Keratinocyte (primary cell): ENCODE measurements around the gene DLG2. TPM values are rescaled to one million over a fixed set of nuclear protein-coding genes. Genes with fewer than 3 reads are reported as not detected.
A peak's percentile ranks its signal among the peaks of the same experiment; 100 is the strongest.

Source experiments
- DNase-seq: peaks from one replicate; pipeline ENCODE4 v3.0.0-alpha.2; 2011; ENCODE audit warnings: low read depth, missing footprints, low spot score
- FAIRE-seq: peaks from 2 replicates; lab custom pipeline; 2011; peaks lifted over from hg19 to GRCh38; lab: Jason Lieb, UNC
- H2AFZ ChIP-seq: 2 replicates; pipeline ENCODE4 v1.6.0; 2012; ENCODE audit warnings: low read length, control low read depth, inconsistent platforms; ENCODE audit not compliant: control insufficient read depth
- H3K27ac ChIP-seq: 2 replicates; pipeline ENCODE4 v1.5.1; 2011; ENCODE audit warnings: low read length; ENCODE audit not compliant: control insufficient read depth, insufficient read depth
- H3K27me3 ChIP-seq: 3 replicates; pipeline ENCODE4 v1.6.0; 2011; ENCODE audit warnings: low read length; ENCODE audit not compliant: control insufficient read depth, insufficient read depth; ENCODE audit errors: extremely low read depth
- H3K36me3 ChIP-seq, 2 experiments: 2 replicates in 1 of 2; 3 replicates in 1 of 2; pipeline ENCODE4 v1.5.1; 2011; ENCODE audit warnings: low read length in 2 of 2, mild to moderate bottlenecking in 1 of 2; ENCODE audit not compliant: control insufficient read depth in 2 of 2, insufficient read depth in 2 of 2; ENCODE audit errors: extremely low read depth in 1 of 2
- H3K4me1 ChIP-seq: 3 replicates; pipeline ENCODE4 v1.5.1; 2011; ENCODE audit warnings: low read length; ENCODE audit not compliant: control insufficient read depth, insufficient read depth; ENCODE audit errors: extremely low read depth
- H3K4me2 ChIP-seq: 3 replicates; pipeline ENCODE4 v1.6.0; 2011; ENCODE audit warnings: low read depth, low read length; ENCODE audit not compliant: control insufficient read depth, insufficient read depth; ENCODE audit errors: extremely low read depth
- H3K4me3 ChIP-seq, 3 experiments: fragments of 200-600 bp in 1 of 3; sonication (generic) in 1 of 3; 2 replicates in 2 of 3; 3 replicates in 1 of 3; pipeline ENCODE4 v1.5.1; 2011 to 2016; ENCODE audit warnings: low read length in 3 of 3, mild to moderate bottlenecking in 3 of 3, control low read depth in 2 of 3, inconsistent platforms in 1 of 3, low read depth in 1 of 3, mixed read lengths in 1 of 3, mixed run types in 1 of 3, moderate library complexity in 1 of 3; ENCODE audit not compliant: control insufficient read depth in 2 of 3, insufficient read depth in 2 of 3; ENCODE audit errors: extremely low read depth in 1 of 3
- H3K79me2 ChIP-seq: 2 replicates; pipeline ENCODE4 v1.6.0; 2012; ENCODE audit warnings: low read length; ENCODE audit not compliant: control insufficient read depth, insufficient read depth
- H3K9ac ChIP-seq: 3 replicates; pipeline ENCODE4 v1.6.0; 2011; ENCODE audit warnings: low read length; ENCODE audit not compliant: control insufficient read depth, insufficient read depth; ENCODE audit errors: extremely low read depth
- H3K9me1 ChIP-seq: 3 replicates; pipeline ENCODE4 v1.6.0; 2011; ENCODE audit warnings: low read length; ENCODE audit not compliant: control insufficient read depth, insufficient read depth; ENCODE audit errors: extremely low read depth
- H3K9me3 ChIP-seq: 2 replicates; pipeline ENCODE4 v1.5.1; 2012; ENCODE audit warnings: low read depth, low read length; ENCODE audit not compliant: control insufficient read depth
- H4K20me1 ChIP-seq: 3 replicates; pipeline ENCODE4 v1.6.0; 2011; ENCODE audit warnings: low read length; ENCODE audit not compliant: control insufficient read depth, insufficient read depth; ENCODE audit errors: extremely low read depth
- CTCF ChIP-seq, 3 experiments: IDR thresholded peaks in 1 of 3; conservative IDR thresholded peaks in 1 of 3; optimal IDR thresholded peaks in 1 of 3; 2 replicates in 2 of 3; 3 replicates in 1 of 3; pipeline versions ENCODE3 to v1.5.1; 2011; ENCODE audit warnings: low read length in 3 of 3, mild to moderate bottlenecking in 3 of 3, moderate library complexity in 2 of 3, control low read depth in 1 of 3, inconsistent platforms in 1 of 3; ENCODE audit not compliant: insufficient read depth in 2 of 3; ENCODE audit errors: extremely low read depth in 1 of 3
- EZH2 ChIP-seq: IDR thresholded peaks from one replicate; pipeline ENCODE4 v1.6.1; 2012; ENCODE audit warnings: inconsistent platforms, mild to moderate bottlenecking, low read length, moderate library complexity
- dilution Hi-C: fragments of 300-500 bp; cut with MboI; formaldehyde crosslinking; loops from one replicate; pipeline ENCODE4 v1.7.0; 2020; ENCODE audit warnings: low sequenced_read_pairs; ENCODE audit not compliant: extremely low pct_ligation_motif_present
- polyA plus RNA-seq, 5 experiments: library from polyadenylated mRNA; depleted of rRNA in 3 of 5; stranded (reverse) in 3 of 5; stranded (forward) in 1 of 5; unstranded in 1 of 5; fragments of >200 nt; gene quantifications; 1 replicate in 1 of 5; 2 replicates in 3 of 5; 3 replicates in 1 of 5; pipeline versions ENCODE4 v1.2.1 to v1.2.3, GENCODE V29; 2011 to 2012; ENCODE audit warnings: missing spikeins in 2 of 5, low read depth in 1 of 5, low replicate concordance in 1 of 5

The DLG2 gene
- polyA plus RNA-seq, 1 donor (not counting 4 experiments of a cell fraction or from before 2014, with no cell fraction given): 0.55 TPM

DNA sequence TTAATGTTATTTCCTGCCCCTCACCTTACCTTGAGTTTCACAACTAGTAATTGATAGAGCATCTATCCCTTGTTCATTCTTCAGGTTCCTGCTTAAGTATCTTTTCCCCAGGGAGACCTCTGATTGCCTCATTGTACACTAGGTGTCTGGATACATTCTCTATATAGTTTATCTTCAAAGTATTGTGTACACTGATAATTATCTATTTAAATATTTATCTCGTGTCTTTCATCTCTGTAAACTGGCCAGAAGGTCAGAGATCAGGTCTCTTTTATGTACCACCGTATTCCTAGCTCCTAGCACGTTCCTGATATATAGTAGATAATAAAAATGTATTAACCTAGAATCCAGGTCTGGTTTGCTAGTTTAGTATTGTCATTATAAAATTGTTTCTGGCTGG lies 7.6 kb upstream of the DLG2 start:
- DNase-seq (no peak), FAIRE-seq (no peak)
- Histone ChIP-seq H3K4me1 (peaks cover 6% of the 10 kb centered on the region), H3K27me3 (no peaks in the 10 kb centered on the region), H3K4me3 (no peak overlapping the region), H3K4me2 (no peak overlapping the region), H3K79me2 (peaks cover 22% of the 10 kb centered on the region), H2AFZ (no peak overlapping the region), H3K9me3 (no peaks in the 10 kb centered on the region), H3K9ac (no peak overlapping the region), H4K20me1 (no peaks in the 10 kb centered on the region), H3K36me3 (peaks cover 5 to 8% of the 10 kb centered on the region in 2 experiments), H3K27ac (no peak overlapping the region), H3K9me1 (no peaks in the 10 kb centered on the region)
- no peak for TF ChIP-seq CTCF (optimal IDR thresholded peaks at IDR 0.05 in 1 of 3, IDR thresholded peaks at IDR 0.05 in 1 of 3, conservative IDR thresholded peaks at IDR 0.05 in 1 of 3; ENCODE audit: extremely low read depth in 1 of 3, insufficient read depth in 2 of 3, low read length in 3 of 3)
- TF ChIP-seq EZH2: no peak
- dilution Hi-C loops: no loop called here

DNA sequence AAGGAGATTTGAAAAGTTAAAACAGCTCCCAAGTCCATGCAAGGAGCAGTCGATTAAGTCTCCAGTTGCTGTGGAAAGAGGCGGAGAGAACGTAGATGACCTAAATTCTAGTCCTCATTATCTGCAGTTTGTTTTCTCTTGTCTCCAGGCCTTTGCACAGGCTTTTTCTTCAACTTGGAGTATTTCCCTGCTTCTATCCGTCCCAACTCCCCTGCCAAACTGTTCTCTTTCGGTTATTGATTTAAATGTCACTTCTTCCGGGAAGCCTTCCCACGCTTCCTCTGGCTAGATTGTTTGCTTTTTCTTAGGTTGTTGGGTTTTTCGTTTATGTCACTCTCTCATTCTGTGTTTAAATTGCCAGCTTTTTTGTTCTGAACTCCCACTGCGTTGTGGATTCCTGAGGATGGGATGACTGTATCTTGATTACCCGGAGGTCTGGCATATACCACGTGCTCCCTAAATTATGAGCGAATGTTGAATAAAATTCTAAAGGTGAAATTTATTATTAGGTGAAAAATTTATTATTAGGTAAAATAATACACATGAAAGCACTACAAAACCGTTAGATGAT lies 1.7 kb upstream of the DLG2 start:
- Histone ChIP-seq H3K9ac (peak overlapping the region; percentile 90), H3K9me3 (no peaks in the 10 kb centered on the region), H3K4me2 (peak overlapping the region; percentile 82), H3K9me1 (no peaks in the 10 kb centered on the region), H3K27ac (peak overlapping the region; percentile 94), H3K36me3 (no peaks in the 10 kb centered on the region), H3K4me3 (peak overlapping the region; percentile 55 to 94 (median 93)), H3K79me2 (peaks cover 35% of the 10 kb centered on the region), H3K27me3 (no peaks in the 10 kb centered on the region), H2AFZ (peak overlapping the region; percentile 97), H3K4me1 (peaks cover 20% of the 10 kb centered on the region), H4K20me1 (no peaks in the 10 kb centered on the region)
- dilution Hi-C loops: no loop called here
- peak; percentile 61 for FAIRE-seq
- TF ChIP-seq EZH2: no peak
- TF ChIP-seq CTCF (optimal IDR thresholded peaks at IDR 0.05 in 1 of 3, IDR thresholded peaks at IDR 0.05 in 1 of 3, conservative IDR thresholded peaks at IDR 0.05 in 1 of 3; ENCODE audit: extremely low read depth in 1 of 3, insufficient read depth in 2 of 3, low read length in 3 of 3): no peak
- no peak for DNase-seq
